Osteocyte (in vitro differentiated cells): ENCODE results near the gene ATOX1. TPM values are rescaled to one million over a fixed set of nuclear protein-coding genes. Genes with fewer than 3 reads are reported as not detected.
A peak's percentile ranks its signal among the peaks of the same experiment; 100 is the strongest.

Experiments used
- DNase-seq: peaks from one replicate; pipeline ENCODE4 v3.0.0; 2021; ENCODE audit warnings: mixed read lengths; ENCODE audit not compliant: unreplicated experiment; ENCODE audit errors: extremely low spot score
- H3K27ac Mint-ChIP-seq: one replicate; pipeline ENCODE4 v1.8.0; 2021; ENCODE audit warnings: mild to moderate bottlenecking, mixed read lengths; ENCODE audit not compliant: unreplicated experiment
- H3K27me3 Mint-ChIP-seq: one replicate; pipeline ENCODE4 v1.8.0; 2021; ENCODE audit warnings: mixed read lengths; ENCODE audit not compliant: unreplicated experiment
- H3K36me3 Mint-ChIP-seq: one replicate; pipeline ENCODE4 v1.8.0; 2021; ENCODE audit warnings: mixed read lengths; ENCODE audit not compliant: unreplicated experiment
- H3K4me1 Mint-ChIP-seq: one replicate; pipeline ENCODE4 v1.8.0; 2021; ENCODE audit warnings: mixed read lengths; ENCODE audit not compliant: unreplicated experiment
- H3K4me3 Mint-ChIP-seq: one replicate; pipeline ENCODE4 v1.8.0; 2021; ENCODE audit warnings: mild to moderate bottlenecking, moderate library complexity, mixed read lengths; ENCODE audit not compliant: unreplicated experiment
- H3K9me3 Mint-ChIP-seq: one replicate; pipeline ENCODE4 v1.8.0; 2021; ENCODE audit warnings: mixed read lengths; ENCODE audit not compliant: unreplicated experiment
- CTCF ChIP-seq: fragments of 200-600 bp; sonication (generic); IDR thresholded peaks from 2 replicates; pipeline ENCODE4 v1.5.0; 2021; ENCODE audit warnings: antibody characterized with exemption, mild to moderate bottlenecking, moderate library complexity
- total RNA-seq: library from RNA; stranded (reverse); gene quantifications from 2 replicates; pipeline ENCODE4 v1.2.1, GENCODE V29; 2021

Gene ATOX1
- total RNA-seq, 1 donor from 2014 or later = 104 TPM

- Mint-ChIP-seq H3K36me3 (peaks cover 2% of the 10 kb centered on the region), H3K4me1 (peaks cover 5% of the 10 kb centered on the region), H3K4me3 (no peak overlapping the region), H3K9me3 (peaks cover 2% of the 10 kb centered on the region), H3K27me3 (no peaks in the 10 kb centered on the region), H3K27ac (no peak overlapping the region)
- no peak for DNase-seq
- no peak for TF ChIP-seq CTCF
Observed at GRCh38 chr5:151724360-151724759, 34.1 kb downstream of the ATOX1 start.

DNA sequence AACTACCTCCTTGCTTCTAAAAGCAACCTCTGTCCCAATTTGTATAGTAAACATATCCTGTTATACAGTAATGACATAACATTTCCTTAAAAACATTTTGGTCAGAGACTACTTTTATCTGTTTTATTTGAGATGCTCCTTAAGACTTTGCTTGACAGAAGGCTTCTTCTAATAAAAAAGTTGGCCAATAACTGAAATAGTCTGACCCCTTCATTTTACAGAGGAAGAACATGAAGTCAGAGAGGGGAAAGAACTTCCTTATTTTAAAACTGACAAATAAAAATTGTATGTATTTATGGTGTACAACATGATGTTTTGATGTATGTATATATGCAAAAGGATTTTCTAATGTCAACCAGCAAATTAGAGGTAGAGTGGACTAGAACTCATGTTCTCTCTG lies 35.9 kb downstream of the ATOX1 start:
- H3K9me3 Mint-ChIP-seq = no peaks in the 10 kb centered on the region
- no peak overlapping the region for H3K4me3 Mint-ChIP-seq
- no peaks in the 10 kb centered on the region for H3K36me3 Mint-ChIP-seq
- H3K4me1 Mint-ChIP-seq = peaks cover 17% of the 10 kb centered on the region
- DNase-seq = no peak
- H3K27ac Mint-ChIP-seq = no peak overlapping the region
- TF ChIP-seq CTCF = no peak
- no peaks in the 10 kb centered on the region for H3K27me3 Mint-ChIP-seq

DNA sequence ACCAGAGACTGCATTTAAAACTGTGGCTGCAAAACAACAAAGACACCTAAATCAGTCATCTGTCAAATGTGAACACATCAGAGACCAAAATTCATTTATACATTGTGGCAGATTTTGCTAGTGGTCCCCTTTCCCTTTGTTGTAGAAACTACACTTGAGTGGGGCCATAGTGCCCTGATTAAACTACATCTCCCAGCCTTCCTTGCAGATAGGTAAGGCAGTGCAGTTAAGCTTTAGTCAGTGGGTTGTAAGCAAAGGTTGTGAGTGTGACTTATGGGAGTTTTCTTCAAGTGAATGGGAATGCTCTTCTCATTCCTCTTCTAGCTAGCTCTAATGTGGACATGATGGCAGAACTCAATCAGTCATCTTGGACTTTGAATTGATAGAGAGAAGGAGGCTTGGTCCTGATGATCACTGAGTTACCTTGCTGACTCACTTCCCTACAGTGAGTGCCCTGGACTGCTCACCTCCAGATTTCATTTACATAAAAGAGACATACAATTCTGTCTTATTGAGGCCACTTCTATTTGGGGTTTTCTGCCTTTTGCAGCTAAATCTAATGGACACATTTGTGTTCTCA lies 36.5 kb downstream of the ATOX1 start:
- DNase-seq = no peak
- no peaks in the 10 kb centered on the region for H3K27me3 Mint-ChIP-seq
- H3K4me3 Mint-ChIP-seq = no peak overlapping the region
- H3K27ac Mint-ChIP-seq = no peak overlapping the region
- no peak for TF ChIP-seq CTCF
- H3K36me3 Mint-ChIP-seq = no peaks in the 10 kb centered on the region
- no peaks in the 10 kb centered on the region for H3K9me3 Mint-ChIP-seq
- H3K4me1 Mint-ChIP-seq = peaks cover 18% of the 10 kb centered on the region

DNA sequence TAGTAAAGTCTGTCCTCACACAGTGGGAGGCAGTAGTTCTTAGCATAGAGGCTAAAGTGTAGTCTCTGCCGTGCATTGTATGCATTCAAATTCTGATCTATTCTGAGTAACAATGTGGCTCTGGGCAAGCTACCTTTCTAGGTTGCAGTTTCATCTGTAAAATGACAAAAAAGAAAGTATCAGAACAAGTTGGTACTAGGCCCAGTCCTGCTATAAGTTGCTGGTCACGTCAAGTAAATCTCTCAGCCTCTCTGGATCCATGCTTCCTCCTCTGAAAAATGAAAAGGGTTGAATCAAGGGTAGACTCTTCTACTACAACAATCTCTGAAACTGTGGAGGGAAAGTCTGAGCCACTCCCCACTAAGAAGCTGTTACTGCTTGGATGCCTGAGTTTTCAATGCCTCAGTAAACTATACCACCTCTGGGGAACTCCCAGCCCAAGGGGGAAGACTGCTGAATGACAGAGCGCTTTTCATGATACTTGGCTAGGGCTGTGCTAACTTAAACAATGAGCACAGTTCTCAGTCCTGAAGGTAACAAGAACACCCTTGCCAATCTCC lies 37.3 kb downstream of the ATOX1 start:
- no peaks in the 10 kb centered on the region for H3K36me3 Mint-ChIP-seq
- peak overlapping the region; percentile 27 for H3K27ac Mint-ChIP-seq
- no peaks in the 10 kb centered on the region for H3K27me3 Mint-ChIP-seq
- DNase-seq = no peak
- peaks cover 18% of the 10 kb centered on the region for H3K4me1 Mint-ChIP-seq
- H3K4me3 Mint-ChIP-seq = no peak overlapping the region
- H3K9me3 Mint-ChIP-seq = no peaks in the 10 kb centered on the region
- TF ChIP-seq CTCF = no peak

- no peaks in the 10 kb centered on the region for H3K27me3 Mint-ChIP-seq
- H3K36me3 Mint-ChIP-seq = no peaks in the 10 kb centered on the region
- peaks cover 18% of the 10 kb centered on the region for H3K4me1 Mint-ChIP-seq
- no peak overlapping the region for H3K4me3 Mint-ChIP-seq
- no peak for TF ChIP-seq CTCF
- DNase-seq = no peak
- H3K27ac Mint-ChIP-seq = no peak overlapping the region
- no peaks in the 10 kb centered on the region for H3K9me3 Mint-ChIP-seq
Observed at GRCh38 chr5:151720215-151720614, 38.2 kb downstream of the ATOX1 start.
